DMS153 (cell line): ENCODE data around the gene TTLL3.

Source experiments
- DNase-seq: peaks from one replicate; lab custom pipeline; 2025; lab: John Stamatoyannopoulos, UW

TTLL3 gene

GRCh38 chr3:9807981-9808344 lies 2.1 kb upstream of the TTLL3 start:
- no peak for DNase-seq

- no peak for DNase-seq
These were observed 1.6 kb upstream of the TTLL3 start for GRCh38 chr3:9808345-9809037.

GRCh38 chr3:9809239-9809614 lies 835 bp upstream of the TTLL3 start:
- DNase-seq: no peak

GRCh38 chr3:9810433-9810770 lies 340 bp downstream of the TTLL3 start:
- DNase-seq: no peak

GRCh38 chr3:9810846-9811245 lies 784 bp downstream of the TTLL3 start:
- DNase-seq: no peak

- no peak for DNase-seq
These were observed 2.9 kb downstream of the TTLL3 start for GRCh38 chr3:9812870-9813483.

- DNase-seq: no peak
These were observed 5.9 kb downstream of the TTLL3 start for GRCh38 chr3:9815986-9816385.

- DNase-seq: no peak
These were observed 7.4 kb downstream of the TTLL3 start for GRCh38 chr3:9817436-9817835.

- no peak for DNase-seq
These were observed 8.7 kb downstream of the TTLL3 start for GRCh38 chr3:9818666-9819335.

- DNase-seq: no peak
These were observed 10.5 kb downstream of the TTLL3 start for GRCh38 chr3:9820543-9820942.

- no peak for DNase-seq
These were observed 10.9 kb downstream of the TTLL3 start for GRCh38 chr3:9820946-9821345.

- no peak for DNase-seq
These were observed 15.5 kb downstream of the TTLL3 start for GRCh38 chr3:9825451-9826040.

GRCh38 chr3:9826815-9827573 lies 16.9 kb downstream of the TTLL3 start:
- no peak for DNase-seq

- no peak for DNase-seq
These were observed 19.0 kb downstream of the TTLL3 start for GRCh38 chr3:9828801-9829755.

- no peak for DNase-seq
These were observed 21.2 kb downstream of the TTLL3 start for GRCh38 chr3:9831253-9831652.

GRCh38 chr3:9833078-9833477 lies 23.0 kb downstream of the TTLL3 start:
- no peak for DNase-seq

- DNase-seq: no peak
These were observed 24.7 kb downstream of the TTLL3 start for GRCh38 chr3:9834520-9835380.

GRCh38 chr3:9837701-9838582 lies 27.9 kb downstream of the TTLL3 start:
- DNase-seq: no peak

- DNase-seq: no peak
These were observed 28.8 kb downstream of the TTLL3 start for GRCh38 chr3:9838856-9839255.
